ENCODE results near the gene SESN3. TPM values are rescaled to one million over a fixed set of nuclear protein-coding genes. Genes with fewer than 3 reads are reported as not detected.
A peak's percentile ranks its signal among the peaks of the same experiment; 100 is the strongest.

SESN3 gene
- polyA plus RNA-seq, 1 of the 3 experiments (the other 2 are of a cell fraction) = 1.7 TPM

DNA sequence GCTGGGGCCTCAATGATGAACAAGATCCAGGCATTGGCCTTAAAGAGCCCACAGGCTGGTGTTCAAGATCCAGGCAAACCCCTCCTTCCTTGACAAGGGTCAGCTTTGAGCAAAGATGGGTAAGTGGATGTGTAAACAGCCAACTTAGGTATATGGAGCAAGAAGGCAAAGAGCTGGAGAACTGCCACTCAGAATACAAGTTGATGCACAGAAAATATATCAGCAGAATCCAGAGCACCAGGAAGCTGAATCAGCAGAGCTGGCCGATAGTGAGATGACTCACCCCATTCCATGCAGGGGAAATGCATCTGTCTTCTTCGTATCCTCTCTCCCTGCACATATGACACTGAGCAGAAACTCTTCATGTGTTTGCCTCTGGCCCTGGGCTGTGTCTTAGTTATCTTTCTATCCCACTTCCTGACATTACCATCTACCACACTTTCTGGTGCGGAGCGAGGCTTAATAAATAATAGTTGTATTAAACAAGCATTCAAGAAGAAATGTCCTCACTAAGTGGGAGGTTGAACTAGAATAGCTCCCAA is 83.6 kb downstream of the SESN3 start (continued):
- TF ChIP-seq, protein P1, sequence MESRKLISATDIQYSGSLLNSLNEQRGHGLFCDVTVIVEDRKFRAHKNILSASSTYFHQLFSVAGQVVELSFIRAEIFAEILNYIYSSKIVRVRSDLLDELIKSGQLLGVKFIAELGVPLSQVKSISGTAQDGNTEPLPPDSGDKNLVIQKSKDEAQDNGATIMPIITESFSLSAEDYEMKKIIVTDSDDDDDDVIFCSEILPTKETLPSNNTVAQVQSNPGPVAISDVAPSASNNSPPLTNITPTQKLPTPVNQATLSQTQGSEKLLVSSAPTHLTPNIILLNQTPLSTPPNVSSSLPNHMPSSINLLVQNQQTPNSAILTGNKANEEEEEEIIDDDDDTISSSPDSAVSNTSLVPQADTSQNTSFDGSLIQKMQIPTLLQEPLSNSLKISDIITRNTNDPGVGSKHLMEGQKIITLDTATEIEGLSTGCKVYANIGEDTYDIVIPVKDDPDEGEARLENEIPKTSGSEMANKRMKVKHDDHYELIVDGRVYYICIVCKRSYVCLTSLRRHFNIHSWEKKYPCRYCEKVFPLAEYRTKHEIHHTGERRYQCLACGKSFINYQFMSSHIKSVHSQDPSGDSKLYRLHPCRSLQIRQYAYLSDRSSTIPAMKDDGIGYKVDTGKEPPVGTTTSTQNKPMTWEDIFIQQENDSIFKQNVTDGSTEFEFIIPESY (IDR thresholded peaks at IDR 0.05; ENCODE audit: borderline replicate concordance, low read depth) = peak; percentile 87; the same call in 1 of the 2 replicates
- peak; percentile 91 for TF ChIP-seq SIN3A (IDR thresholded peaks at IDR 0.05; ENCODE audit: borderline replicate concordance, low read depth, low read length)
- TF ChIP-seq, protein P2, sequence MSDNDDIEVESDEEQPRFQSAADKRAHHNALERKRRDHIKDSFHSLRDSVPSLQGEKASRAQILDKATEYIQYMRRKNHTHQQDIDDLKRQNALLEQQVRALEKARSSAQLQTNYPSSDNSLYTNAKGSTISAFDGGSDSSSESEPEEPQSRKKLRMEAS (IDR thresholded peaks at IDR 0.05; ENCODE audit: low read depth) = peak; percentile 85
- TF ChIP-seq, protein P3, sequence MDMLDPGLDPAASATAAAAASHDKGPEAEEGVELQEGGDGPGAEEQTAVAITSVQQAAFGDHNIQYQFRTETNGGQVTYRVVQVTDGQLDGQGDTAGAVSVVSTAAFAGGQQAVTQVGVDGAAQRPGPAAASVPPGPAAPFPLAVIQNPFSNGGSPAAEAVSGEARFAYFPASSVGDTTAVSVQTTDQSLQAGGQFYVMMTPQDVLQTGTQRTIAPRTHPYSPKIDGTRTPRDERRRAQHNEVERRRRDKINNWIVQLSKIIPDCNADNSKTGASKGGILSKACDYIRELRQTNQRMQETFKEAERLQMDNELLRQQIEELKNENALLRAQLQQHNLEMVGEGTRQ (IDR thresholded peaks at IDR 0.05; ENCODE audit: borderline replicate concordance, low read depth, low read length) = no peak
- no peak; the same call in 1 of the 2 replicates for TF ChIP-seq YY1 (IDR thresholded peaks at IDR 0.05; ENCODE audit: low read depth)
- no peak; the same call in 1 of the 2 replicates for TF ChIP-seq MXI1 (IDR thresholded peaks at IDR 0.05; ENCODE audit: low read depth, low read length)
- TF ChIP-seq ELF1 (IDR thresholded peaks at IDR 0.05) = peak; percentile 69
- peak; percentile 83 for TF ChIP-seq GATA2 (CRISPR knock-in tag; IDR thresholded peaks at IDR 0.05)
- TF ChIP-seq MEF2A (IDR thresholded peaks at IDR 0.05; ENCODE audit: borderline replicate concordance, low read depth) = 0 out of 2 replicates have a peak, but pooled peaks have one; percentile 59
- TF ChIP-seq, protein P4, sequence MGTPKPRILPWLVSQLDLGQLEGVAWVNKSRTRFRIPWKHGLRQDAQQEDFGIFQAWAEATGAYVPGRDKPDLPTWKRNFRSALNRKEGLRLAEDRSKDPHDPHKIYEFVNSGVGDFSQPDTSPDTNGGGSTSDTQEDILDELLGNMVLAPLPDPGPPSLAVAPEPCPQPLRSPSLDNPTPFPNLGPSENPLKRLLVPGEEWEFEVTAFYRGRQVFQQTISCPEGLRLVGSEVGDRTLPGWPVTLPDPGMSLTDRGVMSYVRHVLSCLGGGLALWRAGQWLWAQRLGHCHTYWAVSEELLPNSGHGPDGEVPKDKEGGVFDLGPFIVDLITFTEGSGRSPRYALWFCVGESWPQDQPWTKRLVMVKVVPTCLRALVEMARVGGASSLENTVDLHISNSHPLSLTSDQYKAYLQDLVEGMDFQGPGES (IDR thresholded peaks at IDR 0.05; ENCODE audit: low read depth, low read length) = no peak
- TF ChIP-seq RFX5 (IDR thresholded peaks at IDR 0.05; ENCODE audit: low read length) = peak; percentile 46; the same call in 1 of the 2 replicates
- TF ChIP-seq TCF12 (IDR thresholded peaks at IDR 0.05) = peak; percentile 100
- TF ChIP-seq CHD2 (IDR thresholded peaks at IDR 0.05; ENCODE audit: low read length, partially characterized antibody) = peak; percentile 87
- peak; percentile 87 for TF ChIP-seq RCOR1 (IDR thresholded peaks at IDR 0.05; ENCODE audit: low read length)
- TF ChIP-seq GABPA (IDR thresholded peaks at IDR 0.05; ENCODE audit: low read depth) = peak; percentile 48; the same call in 1 of the 2 replicates

DNA sequence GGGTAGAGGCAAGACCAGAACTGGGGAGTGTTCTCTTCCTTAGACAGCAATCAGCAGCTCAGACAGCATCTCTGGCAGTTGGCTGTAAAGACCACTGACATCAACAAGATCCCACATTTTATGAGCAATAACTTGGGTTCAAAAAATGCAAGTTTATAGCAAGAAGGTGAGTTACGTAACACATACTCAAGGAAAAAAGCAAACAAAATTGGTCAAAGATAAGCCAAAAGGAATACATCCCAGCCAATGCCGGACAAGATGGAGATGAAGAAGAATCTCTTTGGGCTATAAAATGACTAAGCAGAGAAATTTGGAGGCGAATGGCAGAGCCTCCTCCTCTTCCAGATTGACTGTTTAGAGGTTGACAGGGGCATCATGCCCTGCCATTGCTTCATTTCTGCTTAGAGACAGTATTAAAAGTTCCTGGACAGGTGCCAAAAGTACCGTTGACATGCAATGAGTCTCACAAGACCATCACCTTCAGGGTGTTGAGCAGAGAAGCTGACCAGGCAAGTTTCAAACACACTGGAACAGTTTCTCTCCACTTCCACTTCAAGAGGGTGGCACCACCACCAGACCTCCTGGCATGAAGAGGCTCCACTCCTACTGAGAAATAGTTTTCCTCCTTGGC is 85.5 kb downstream of the SESN3 start:
- Histone ChIP-seq H3K4me2 (no peak overlapping the region), H3K79me2 (ENCODE audit: insufficient read depth) (no peaks in the 10 kb centered on the region), H3K4me3 (ENCODE audit: low read depth in 2 of 2, low read length in 1 of 2) (no peak overlapping the region), H4K20me1 (ENCODE audit: insufficient read depth) (no peaks in the 10 kb centered on the region), H3K27me3 (ENCODE audit: insufficient read depth) (no peaks in the 10 kb centered on the region), H2AFZ (ENCODE audit: low read depth) (no peak overlapping the region), H3K9ac (no peak overlapping the region), H3K27ac (ENCODE audit: low read depth in 2 of 2, low read length in 1 of 2) (peak overlapping the region in 1 of 2 experiments; percentile 28; a peak in 2 of 4 replicates), H3K9me3 (no peaks in the 10 kb centered on the region), H3F3A (replicated peaks; ENCODE audit: insufficient read depth) (peaks cover 25% of the 10 kb centered on the region), H3K9me2 (no peaks in the 10 kb centered on the region), H3K36me3 (replicated peaks in 1 of 2; ENCODE audit: control insufficient read depth in 1 of 2, insufficient read depth in 2 of 2, low read length in 1 of 2) (no peaks in the 10 kb centered on the region), H3K4me1 (ENCODE audit: control insufficient read depth in 1 of 2, insufficient read depth in 2 of 2, low read depth in 1 of 2, low read length in 1 of 2) (peaks cover 27 to 34% of the 10 kb centered on the region in 2 experiments)
- CTCF ChIA-PET = interaction anchor here (1.6 kb wide), 1 partner anchor 76 kb away, joined by 3 read pairs; no protein-coding TSS in a partner anchor
- DNase-seq = no peak
- POLR2A ChIA-PET = no interaction called here
- 75% methylated on average over 4 of the region's 4 CpGs for WGBS (ENCODE audit: low lambda C conversion rate)
- TF ChIP-seq, protein P3 (IDR thresholded peaks at IDR 0.05; ENCODE audit: borderline replicate concordance, low read depth, low read length) = no peak
- TF ChIP-seq GABPA (IDR thresholded peaks at IDR 0.05; ENCODE audit: low read depth) = no peak
- TF ChIP-seq, protein P5, sequence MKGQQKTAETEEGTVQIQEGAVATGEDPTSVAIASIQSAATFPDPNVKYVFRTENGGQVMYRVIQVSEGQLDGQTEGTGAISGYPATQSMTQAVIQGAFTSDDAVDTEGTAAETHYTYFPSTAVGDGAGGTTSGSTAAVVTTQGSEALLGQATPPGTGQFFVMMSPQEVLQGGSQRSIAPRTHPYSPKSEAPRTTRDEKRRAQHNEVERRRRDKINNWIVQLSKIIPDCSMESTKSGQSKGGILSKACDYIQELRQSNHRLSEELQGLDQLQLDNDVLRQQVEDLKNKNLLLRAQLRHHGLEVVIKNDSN (IDR thresholded peaks at IDR 0.05; ENCODE audit: borderline replicate concordance, low read depth) = no peak
- TF ChIP-seq, protein P2 (IDR thresholded peaks at IDR 0.05; ENCODE audit: low read depth) = no peak
- TF ChIP-seq RCOR1 (IDR thresholded peaks at IDR 0.05; ENCODE audit: low read length) = no peak
- TF ChIP-seq EP300 (IDR thresholded peaks at IDR 0.05; ENCODE audit: borderline replicate concordance in 1 of 2, low read depth in 1 of 2, low read length in 1 of 2) = no peak
- no peak for TF ChIP-seq NFIC (IDR thresholded peaks at IDR 0.05; ENCODE audit: borderline replicate concordance)
- TF ChIP-seq TCF12 (IDR thresholded peaks at IDR 0.05) = no peak
- TF ChIP-seq, protein P1 (IDR thresholded peaks at IDR 0.05; ENCODE audit: borderline replicate concordance, low read depth) = no peak
- TF ChIP-seq MXI1 (IDR thresholded peaks at IDR 0.05; ENCODE audit: low read depth, low read length) = no peak
- TF ChIP-seq FOSL2 (IDR thresholded peaks at IDR 0.05; ENCODE audit: borderline replicate concordance, low read depth) = no peak

Measured in SK-N-SH (cell line).